ENCODE data around the gene HLA-G.

DNA sequence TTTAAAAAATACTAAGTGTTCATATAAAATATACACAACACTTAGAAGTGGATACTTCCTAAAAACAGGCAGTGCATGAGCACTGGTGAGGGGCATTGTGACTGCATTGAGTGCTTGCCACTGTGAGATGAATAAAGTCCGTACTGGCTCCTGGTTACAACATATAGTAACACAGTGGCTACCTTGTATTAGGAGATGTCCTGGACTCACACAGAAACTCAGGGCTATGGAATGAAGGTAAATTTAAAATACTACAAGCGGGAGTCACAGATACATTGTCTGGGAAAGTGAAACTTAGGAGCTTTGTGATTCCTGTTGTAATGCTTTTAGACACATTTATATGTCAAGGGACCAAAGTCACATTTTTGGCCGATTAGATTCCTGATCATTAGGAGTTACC lies 36.5 kb upstream of the HLA-G start:
- TF ChIP-seq, protein P1, sequence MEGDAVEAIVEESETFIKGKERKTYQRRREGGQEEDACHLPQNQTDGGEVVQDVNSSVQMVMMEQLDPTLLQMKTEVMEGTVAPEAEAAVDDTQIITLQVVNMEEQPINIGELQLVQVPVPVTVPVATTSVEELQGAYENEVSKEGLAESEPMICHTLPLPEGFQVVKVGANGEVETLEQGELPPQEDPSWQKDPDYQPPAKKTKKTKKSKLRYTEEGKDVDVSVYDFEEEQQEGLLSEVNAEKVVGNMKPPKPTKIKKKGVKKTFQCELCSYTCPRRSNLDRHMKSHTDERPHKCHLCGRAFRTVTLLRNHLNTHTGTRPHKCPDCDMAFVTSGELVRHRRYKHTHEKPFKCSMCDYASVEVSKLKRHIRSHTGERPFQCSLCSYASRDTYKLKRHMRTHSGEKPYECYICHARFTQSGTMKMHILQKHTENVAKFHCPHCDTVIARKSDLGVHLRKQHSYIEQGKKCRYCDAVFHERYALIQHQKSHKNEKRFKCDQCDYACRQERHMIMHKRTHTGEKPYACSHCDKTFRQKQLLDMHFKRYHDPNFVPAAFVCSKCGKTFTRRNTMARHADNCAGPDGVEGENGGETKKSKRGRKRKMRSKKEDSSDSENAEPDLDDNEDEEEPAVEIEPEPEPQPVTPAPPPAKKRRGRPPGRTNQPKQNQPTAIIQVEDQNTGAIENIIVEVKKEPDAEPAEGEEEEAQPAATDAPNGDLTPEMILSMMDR (IDR thresholded peaks at IDR 0.05; ENCODE audit: low read length): no peak
- no peak for TF ChIP-seq EZH2 (IDR thresholded peaks at IDR 0.05; ENCODE audit: borderline replicate concordance, low read length)

Measured in OCI-LY1 (cell line).